GM19463 (cell line): ENCODE measurements around the gene ZBTB42.

Experiments
- ATAC-seq: cut with Tn5 transposase; IDR thresholded peaks from one replicate; pipeline ENCODE4 v1.9.1; 2021; ENCODE audit warnings: mild to moderate bottlenecking, moderate library complexity; ENCODE audit not compliant: unreplicated experiment

Gene ZBTB42

DNA sequence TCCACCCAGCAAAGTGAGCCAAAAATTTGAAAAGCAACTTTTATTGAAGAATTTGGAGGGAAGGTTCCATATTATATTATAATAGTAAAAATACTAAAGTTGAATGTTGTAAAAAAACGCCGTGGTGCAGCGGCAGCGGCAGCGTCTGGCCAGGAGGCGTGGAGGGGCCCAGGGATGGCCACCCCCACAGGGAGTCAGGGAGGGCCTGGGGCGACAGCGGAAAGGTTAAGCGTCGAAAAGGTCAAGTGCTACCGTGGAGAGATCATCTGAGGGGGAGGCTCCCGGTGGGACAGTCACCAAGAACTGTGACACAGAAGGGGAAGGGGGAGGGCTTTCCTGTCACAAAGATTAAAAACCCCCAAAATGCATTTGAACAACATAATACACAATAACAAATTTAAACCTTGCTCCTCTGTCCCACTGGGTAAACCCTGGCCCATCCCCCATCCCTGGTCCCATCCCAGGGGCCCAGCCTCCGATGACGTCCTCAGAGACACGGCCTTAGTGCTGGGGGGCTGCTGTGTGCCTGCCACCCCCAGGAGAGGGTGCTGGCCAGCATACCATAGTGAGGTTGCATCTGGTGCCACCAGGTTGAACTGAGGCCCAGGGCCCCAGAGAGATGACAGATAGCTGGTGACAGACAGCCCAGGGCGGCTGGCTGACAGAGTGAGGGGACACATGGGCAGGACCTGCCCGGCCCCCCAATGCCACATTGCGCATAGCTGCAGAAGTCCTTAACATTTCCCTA, 31.4 kb upstream of the ZBTB42 start:
- ATAC-seq = no peak

DNA sequence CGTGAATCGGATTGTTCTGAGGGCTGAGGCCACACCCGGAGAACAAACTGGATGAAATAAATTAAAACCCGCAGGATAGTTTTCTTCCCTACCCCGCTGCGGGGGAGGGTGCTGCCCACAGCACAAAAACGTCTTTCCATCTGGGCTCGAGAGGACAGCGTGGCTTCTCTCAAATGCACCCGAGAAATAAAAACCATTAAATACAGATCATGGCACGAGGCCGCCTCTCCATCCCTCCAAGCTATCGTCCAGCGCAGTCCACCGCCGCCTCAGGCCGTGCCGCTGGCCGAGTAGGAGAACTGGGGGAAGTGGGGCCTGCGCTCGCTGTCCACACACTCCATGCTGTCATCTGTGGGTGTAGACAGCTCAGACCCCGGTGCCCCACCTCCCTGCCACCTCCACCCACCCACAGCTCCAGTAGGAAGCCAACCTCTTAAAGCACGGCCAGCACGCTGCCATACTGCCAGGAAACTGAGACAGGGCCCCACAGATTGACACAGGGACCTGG, 30.8 kb upstream of the ZBTB42 start:
- ATAC-seq = no peak

DNA sequence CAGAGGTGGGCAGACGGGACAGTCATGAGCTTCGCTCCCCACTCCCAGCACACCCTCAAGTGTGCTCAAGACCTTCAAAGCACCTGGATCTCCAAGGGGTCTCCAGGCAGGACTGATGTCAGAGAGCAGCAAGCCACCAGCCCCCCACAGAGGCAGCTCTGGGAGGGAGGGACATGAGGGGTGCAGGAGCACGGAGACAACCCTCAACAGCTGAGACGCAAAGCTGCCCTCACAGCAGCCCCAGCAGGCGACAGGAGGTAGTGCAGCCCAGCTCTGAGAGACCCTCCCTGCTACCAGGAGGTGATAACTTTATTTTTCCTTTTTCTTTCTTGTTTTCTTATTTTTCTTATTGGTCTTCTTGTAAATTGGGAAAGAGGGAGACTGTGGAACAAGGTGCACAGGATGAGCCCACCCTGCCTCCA, 30.0 kb upstream of the ZBTB42 start:
- ATAC-seq = no peak

DNA sequence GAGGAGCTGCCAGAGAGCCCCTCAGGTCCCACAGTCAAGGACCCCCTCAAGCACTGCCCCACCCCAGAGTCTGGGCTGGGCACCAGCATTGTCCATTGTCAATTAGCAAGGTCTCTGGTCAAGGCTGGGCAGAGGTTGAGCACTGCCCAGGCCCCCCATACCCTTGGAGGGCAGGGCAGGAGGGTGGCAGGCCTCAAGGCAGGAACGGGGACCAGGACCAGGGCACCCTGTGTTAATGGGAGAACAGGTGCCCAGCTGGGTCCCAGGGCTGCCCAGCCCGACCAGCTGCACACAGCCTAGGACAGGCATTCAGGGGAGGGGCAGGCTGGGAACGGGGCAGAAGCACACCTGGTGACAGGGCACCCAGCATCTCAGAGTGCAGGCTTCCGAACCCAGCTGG, 29.5 kb upstream of the ZBTB42 start:
- ATAC-seq = no peak

DNA sequence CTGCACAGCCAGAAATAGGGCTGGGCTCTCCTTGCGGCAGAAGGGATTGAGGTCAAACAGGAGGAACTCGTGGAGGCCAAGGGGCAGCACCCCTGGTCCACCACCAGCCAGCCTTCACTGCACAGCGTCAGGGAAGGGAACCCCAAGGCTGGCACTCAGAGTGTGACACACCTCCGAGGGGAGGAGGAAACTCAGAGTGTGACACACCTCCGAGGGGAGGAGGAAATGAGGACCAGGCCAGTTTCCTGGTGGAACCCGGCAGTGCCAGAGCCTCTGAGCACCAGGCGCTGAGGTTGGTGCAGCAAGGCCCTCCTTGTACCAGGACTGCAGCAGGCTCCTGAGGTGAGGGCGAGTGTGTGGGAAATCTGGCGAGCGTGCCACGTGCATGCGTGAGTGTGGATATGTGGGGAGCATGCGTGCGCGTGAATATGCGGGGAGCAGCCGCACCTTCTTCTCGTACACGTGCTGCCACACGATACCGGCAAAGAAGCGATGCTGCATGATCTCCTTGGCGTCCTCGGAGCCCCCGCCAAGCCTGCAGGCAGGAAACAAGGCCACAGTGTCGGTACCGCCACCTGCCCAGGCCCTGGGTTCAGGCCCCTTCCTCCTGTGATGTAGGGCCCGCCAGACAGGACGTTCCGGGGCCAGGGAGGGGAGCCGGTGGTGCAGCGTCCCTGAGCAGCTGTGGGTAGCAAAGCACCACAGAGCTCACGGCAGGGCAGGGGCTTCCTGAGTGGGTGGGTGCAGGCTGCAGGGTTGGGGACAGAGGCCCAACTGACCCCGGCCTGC, 28.8 kb upstream of the ZBTB42 start:
- ATAC-seq = no peak

DNA sequence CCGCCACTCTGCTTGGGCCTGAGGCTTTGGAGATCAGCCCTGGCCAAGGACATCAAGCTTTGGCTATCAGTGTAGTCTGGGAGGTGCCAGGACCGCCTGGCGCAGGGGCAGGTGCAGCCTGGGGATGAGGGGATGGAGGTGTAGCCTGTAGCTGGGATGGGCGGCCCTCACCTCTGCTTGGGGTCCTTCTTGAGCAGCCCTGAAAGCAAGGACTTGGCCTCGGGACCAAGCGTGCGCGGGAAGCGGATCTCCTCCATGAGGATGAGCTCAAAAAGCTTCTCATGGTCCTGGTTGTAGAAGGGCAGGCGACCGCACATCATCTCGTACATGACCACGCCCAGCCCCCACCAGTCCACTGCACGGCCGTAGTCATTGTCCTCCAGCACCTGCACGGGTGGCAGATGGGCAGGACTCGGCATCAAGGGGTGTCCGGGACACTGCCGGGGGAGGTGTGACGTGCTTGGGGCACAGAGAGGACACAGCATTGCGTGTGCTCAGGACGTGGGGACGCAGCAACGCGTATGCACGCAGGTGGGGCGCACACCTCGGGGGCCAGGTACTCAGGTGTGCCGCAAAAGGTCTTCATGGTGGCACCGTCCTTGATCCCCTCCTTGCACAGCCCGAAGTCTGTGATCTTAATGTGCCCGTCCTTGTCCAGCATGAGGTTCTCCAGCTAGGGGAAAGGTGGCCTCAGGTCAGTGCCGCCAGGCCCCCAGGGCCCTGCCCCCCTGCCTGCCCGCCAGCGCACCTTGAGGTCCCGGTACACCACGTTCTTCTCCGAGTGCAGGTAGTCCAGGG, 28.0 kb upstream of the ZBTB42 start:
- ATAC-seq = no peak

DNA sequence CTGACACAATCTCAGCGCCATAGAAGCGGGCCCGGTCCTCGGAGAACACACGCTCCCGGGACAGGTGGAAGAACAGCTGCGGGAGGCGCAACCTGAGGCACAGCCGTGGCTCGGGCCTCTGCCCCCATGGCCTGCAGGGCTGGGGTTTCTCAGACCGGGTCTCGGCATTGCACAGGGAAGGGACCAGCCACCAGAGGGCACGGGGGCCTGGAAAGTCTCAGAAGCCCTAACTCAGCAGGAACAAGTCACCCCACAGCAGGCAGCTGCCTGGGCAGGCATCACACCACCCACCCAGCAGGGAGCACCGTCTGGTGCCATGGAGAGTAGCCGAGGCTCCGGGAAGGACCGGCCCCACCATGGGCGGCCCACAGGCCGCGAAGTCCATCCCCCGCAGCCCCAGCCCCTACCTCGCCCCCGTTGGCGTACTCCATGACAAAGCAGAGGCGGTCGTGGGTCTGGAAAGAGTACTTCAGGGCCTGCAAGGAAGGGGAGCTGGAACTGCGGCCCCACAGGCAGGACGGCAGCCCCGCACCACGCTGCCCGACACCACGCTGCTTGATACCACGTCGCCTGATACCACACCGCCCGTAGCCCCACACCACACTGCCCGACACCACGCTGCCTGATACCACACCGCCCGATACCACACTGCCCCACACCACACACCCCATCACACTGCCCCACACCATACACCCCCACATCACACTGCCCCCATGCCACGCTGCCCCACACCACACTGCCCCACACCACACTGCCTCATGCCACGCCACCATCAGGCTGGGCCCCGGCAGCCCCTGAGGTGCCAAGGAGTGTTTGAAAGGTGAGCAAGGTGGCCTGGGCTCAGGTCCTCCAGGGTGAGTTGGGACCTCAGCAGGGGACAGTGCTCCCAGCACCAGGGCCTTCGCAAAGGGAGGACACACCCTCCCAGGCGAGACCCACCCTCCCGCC, 27.1 kb upstream of the ZBTB42 start:
- no peak for ATAC-seq

DNA sequence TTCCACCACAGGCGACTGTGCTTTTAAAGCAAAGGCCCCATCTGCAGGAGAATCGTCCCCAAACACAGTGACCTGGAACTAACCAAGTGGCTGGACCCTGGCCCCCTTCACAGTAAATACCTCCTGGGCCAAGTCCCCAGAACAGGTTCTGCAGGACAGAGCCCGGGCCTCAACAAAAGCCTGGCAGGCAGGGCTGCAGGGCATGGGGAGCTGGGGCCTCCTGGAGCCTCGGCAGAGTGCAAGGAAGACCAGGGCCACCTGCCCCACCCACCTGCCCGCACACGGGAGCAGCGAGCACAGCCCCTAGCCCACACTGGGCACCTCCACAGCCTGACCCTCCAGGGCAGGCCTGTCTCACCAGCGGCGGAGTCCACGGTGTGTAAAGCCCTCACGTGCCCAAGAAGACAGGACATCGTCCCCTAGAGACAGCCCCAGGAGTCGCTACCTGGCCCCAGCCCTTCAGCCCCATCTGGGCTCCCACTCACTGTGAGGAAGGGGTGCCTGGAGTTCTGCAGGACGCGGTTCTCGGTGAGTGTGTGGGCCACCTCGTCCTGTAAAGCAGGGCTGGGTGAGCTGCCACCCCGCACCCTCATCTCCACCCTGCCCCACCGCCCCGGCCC, 26.3 kb upstream of the ZBTB42 start:
- ATAC-seq = no peak

DNA sequence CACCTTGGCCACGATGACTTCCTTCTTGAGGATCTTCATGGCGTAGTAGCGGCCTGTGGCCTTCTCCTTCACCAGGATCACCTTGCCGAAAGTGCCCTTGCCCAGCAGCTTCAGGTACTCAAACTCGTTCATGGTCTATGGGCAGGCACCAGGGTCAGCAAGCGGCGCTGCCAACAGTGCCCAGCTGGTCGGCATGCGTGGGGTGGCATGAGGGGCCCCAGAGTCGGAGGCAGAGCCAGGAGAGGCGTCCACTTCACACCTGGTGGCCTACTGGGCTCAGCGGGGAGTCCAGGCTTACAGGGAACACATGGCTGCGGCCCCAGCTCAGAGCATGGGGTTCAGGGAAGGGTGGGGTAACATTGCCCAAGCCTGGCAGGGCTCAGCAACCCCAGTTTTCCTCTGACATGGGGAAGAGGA, 25.8 kb upstream of the ZBTB42 start:
- no peak for ATAC-seq

DNA sequence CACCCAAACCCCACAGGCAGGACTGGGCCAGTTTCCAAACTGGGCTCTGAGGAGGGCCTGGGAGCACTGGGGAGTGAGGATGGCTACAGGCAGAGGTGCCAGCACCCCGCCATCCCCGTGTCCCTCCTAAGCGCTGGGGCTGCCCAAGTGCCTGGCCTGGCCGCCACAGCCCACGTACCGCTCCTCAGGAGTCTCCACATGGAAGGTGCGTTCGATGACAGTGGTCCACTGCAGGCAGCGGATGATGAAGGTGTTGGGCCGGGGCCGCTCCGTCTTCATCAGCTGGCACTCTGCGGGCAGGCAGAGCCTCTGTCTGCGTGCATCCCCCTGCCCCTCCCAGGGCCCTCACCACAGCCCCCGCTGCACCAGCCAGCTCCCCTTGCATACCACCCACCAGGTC, 24.4 kb upstream of the ZBTB42 start:
- ATAC-seq = no peak

DNA sequence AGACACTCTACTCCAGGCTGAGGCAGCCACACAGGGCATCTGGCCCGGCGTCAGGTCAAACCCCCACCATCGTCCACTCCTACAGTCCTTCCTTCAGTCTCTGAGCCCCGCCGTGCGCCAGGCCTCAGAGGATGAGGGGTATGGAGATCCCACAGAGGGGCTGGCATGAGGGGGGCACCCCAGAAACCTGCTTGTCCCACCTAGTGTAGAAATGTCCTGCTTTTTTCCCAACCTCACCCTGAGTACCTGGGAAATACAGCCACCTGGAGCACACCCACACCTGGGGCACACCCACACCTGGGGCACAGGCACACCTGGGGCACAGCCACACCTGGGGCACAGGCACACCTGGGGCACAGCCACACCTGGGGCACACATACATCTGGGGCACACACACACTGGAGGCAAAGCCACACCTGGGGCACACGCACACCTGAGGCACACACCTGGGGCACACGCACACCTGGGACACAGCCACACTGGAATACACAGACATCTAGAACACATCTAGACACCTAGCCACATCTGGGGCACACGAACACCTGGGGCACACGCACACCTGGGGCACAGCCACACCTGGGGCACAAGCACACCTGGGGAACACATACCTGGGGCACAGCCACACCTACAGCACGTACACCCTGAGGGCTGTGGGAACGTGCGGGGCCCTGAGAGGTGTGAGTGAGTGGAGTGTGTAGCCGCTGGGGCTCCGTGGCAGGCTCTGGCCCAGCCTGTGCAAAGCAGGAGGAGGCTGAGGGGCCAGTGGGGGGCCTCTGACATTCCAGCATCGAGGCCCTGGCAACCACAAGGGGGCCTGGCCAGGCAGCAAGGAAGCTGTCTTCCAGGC, 23.7 kb upstream of the ZBTB42 start:
- no peak for ATAC-seq

DNA sequence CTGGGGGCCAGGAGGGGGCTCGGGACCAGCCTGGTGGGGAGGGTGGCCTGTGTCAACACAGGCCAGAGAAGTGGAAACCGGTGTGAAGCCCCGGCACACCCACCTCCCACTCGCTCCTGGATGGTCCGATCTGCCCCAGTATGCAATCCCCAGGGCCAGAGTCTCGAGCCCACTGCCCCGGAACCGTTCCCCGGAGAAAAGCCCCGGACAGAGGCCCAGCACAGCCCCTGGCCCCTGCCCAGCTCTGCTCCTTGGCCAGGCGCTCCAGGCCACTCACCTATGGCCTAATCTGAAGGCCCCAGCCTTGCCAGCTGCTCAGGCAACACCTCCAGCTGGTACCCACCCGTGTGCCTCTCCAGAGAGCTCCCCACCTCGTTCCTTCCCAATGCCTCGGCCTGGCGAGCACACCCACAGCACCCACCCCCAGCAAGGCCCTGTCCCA, 23.1 kb upstream of the ZBTB42 start:
- ATAC-seq = no peak

DNA sequence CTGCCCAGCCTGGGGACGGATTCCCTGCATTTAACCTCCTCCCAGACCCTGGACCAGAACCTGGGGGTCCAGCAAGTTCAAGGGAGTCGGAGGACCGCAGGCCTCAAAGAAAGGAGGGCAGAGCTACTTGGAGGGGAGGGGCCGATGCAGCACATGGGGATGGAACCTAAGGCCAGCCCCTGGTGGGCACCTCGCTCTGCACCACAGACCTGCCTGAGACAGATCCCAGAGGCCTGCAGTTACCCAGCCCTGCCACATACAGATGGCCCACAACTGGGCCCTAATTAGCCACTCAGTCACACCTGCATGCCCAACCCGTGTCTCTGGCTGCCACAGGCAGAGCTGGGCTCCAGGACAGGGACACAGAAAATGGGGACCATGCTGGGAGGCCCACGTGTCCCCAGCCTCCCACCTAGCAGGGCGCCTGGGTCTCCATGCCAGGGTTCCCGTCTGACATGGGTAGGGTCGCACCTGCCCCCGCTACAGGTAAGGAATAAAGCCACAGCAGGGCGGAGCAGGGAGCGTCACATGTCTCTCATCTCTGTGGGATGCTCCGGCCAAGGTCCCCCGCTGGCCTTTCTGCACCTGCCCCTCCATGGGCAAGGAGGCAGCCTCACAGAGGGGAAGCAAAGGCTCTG, 22.1 kb upstream of the ZBTB42 start:
- no peak for ATAC-seq

DNA sequence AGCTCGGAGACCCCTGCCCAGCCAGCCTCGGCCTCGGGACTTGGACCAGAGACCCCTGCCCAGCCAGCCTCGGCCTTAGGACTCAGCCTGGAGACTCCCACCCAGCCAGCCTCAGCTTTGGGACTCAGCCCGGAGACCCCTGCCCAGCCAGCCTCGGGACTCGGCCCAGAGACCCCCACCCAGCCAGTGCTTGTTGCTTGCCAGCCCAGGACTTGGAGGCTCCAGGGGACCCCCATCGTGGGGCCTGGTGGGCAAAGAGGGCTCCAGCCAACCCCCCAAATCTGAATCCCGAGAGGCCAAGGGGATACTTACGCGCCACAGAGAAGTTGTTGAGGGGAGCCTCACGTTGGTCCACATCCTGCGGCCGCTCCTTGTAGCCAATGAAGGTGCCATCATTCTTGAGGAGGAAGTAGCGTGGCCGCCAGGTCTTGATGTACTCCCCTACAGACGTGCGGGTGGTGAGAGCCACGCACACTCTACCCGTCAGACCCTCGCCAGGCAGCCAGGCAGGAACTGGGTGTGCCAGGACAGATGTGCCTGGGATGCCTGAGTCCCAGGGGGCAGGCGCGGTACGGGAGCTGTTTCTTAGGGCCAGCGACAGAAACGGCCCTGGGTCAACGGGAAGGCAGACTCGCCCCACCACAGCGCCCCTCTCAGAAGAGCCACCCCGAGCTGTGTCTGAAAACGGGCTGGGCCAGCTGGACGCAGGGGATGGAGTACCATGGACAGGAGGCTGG, 21.0 kb upstream of the ZBTB42 start:
- ATAC-seq = no peak

DNA sequence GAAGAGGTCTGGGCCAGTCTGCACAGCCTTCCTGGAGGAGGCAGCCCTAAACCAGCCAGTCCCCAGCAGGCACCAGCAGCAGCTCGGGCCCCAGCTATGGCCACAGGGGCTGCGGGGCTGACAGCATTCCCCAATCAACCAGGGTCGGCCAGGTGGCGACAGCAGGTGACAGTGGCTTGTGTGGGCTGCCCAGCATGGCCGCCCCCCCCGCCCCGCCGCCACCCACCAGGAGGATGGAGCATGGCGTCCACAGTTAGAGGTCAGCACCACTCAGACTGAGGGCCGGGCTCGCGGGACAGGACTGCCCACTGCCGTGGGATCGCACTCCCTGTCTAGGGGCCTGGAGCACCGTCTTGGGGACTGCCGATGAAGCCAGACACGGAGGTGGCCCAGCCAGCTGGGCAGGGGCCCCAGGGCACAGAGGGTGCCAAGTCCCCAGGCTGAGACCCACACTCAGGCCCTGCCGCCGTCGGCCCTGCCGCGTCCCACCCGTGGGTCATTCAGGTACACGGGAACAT, 20.3 kb upstream of the ZBTB42 start:
- ATAC-seq = no peak

DNA sequence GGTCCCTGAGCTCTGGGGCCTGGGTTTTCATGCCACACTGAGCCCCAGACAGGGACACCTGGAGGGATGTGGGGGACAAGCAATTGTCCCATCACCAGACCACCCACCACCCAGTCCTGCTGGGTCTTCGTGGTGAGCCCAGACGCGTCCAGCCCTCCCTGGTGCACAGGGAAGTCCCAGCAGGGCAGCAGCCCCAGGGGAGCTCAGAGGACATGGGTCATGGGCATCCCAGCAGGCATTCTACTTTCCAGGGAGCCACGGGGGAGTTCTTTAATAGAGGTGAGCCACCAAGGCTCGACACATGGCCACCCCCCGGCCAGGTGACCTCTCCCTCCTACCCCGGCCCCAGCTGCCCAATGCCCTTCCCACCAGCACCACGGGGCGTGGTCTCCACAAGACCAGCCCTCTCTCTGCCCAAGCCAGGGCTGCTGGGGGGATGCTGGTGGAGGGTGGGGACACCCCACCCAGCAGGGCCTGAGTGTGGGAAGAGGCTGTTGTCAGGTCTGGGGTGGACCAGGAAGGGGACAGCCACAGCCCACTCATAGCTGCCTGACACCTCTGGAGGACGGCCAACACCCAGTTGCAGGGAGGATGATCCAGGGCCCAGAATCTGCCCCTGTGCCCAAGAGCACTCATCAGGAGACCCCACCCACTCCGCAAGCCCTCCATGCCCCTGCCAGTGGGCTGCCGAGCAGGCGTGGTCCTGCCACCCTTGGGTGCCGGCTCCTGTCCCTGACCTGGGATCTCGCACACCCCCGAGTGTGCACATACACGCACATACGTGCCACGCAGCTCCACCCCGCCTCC, 19.4 kb upstream of the ZBTB42 start:
- no peak for ATAC-seq
